Activated CD4-positive, CD25-positive, alpha-beta regulatory T cell treated with anti-CD3 and anti-CD28 coated beads, Interleukin-2, amount 50 U/mL, for 16 hours (primary cell): ENCODE data around the gene FBXO42.
A peak's percentile ranks its signal among the peaks of the same experiment; 100 is the strongest.

Experiments
- DNase-seq: peaks from one replicate; pipeline ENCODE4 v3.0.0-alpha.2; 2020; ENCODE audit warnings: low read depth, low spot score

The FBXO42 gene

GRCh38 chr1:16351994-16352841 is at the start of gene FBXO42:
Gene FBXO42, minus strand, starts transcription at chr1:16352480. Its CDS starts 37,062 bp downstream, at chr1:16315418.
- DNase-seq: peak; percentile 81

GRCh38 chr1:16398371-16398953 is 46.2 kb upstream of the FBXO42 start:
- no peak for DNase-seq

GRCh38 chr1:16397120-16397519 is 44.8 kb upstream of the FBXO42 start:
- no peak for DNase-seq

- DNase-seq: no peak
These were observed 44.3 kb upstream of the FBXO42 start for GRCh38 chr1:16396591-16396990.

- DNase-seq: no peak
These were observed 42.7 kb upstream of the FBXO42 start for GRCh38 chr1:16394977-16395376.

- DNase-seq: no peak
These were observed 41.6 kb upstream of the FBXO42 start for GRCh38 chr1:16393570-16394521.

- DNase-seq: no peak
These were observed 40.7 kb upstream of the FBXO42 start for GRCh38 chr1:16392740-16393569.

GRCh38 chr1:16391411-16391810 is 39.1 kb upstream of the FBXO42 start:
- no peak for DNase-seq

GRCh38 chr1:16387201-16388188 is 35.2 kb upstream of the FBXO42 start:
- no peak for DNase-seq

- no peak for DNase-seq
These were observed 34.3 kb upstream of the FBXO42 start for GRCh38 chr1:16386454-16387113.

- no peak for DNase-seq
These were observed 33.6 kb upstream of the FBXO42 start for GRCh38 chr1:16385659-16386453.

GRCh38 chr1:16383888-16384287 is 31.6 kb upstream of the FBXO42 start:
- no peak for DNase-seq

GRCh38 chr1:16380868-16381267 is 28.6 kb upstream of the FBXO42 start:
- DNase-seq: no peak

GRCh38 chr1:16378443-16378842 is 26.2 kb upstream of the FBXO42 start:
- no peak for DNase-seq

- no peak for DNase-seq
These were observed 24.7 kb upstream of the FBXO42 start for GRCh38 chr1:16376971-16377370.

GRCh38 chr1:16375521-16376340 is 23.5 kb upstream of the FBXO42 start:
- DNase-seq: no peak

GRCh38 chr1:16374266-16374665 is 22.0 kb upstream of the FBXO42 start:
- no peak for DNase-seq
